NCI-H82 treated with DMSO at 0.1 percent for 48 hours (cell line): Measurements from ENCODE around the gene SYNE1.
A peak's percentile ranks its signal among the peaks of the same experiment; 100 is the strongest.
"Not testable (repeated sequence)": the region's sequence is repeated elsewhere in the genome, so short reads cannot be mapped to it uniquely, and the experiment has no call there.

ENCODE experiments used
- DNase-seq: peaks from one replicate; lab custom pipeline; 2025; ENCODE audit not compliant: unreplicated experiment; lab: John Stamatoyannopoulos, UW

Gene SYNE1

DNA sequence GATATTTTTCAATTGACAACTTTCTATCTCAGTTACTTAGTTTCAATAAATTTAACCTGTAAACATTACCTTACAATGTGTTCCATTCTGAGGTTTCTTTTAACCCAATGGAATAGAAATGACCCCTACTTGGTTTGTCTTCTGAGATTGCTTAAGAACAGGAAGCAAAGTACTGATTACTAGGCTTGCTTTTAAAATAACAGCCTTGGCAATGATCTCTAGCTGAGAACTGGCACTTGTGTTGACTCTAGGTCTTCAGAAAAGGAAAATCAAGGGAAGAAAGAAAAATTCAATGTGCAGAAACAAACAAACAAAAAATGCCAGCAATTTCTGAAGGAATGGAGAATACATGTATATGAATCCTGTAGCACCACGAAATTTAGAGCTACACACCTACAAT, 66.1 kb downstream of the SYNE1 start:
- DNase-seq, result no peak

DNA sequence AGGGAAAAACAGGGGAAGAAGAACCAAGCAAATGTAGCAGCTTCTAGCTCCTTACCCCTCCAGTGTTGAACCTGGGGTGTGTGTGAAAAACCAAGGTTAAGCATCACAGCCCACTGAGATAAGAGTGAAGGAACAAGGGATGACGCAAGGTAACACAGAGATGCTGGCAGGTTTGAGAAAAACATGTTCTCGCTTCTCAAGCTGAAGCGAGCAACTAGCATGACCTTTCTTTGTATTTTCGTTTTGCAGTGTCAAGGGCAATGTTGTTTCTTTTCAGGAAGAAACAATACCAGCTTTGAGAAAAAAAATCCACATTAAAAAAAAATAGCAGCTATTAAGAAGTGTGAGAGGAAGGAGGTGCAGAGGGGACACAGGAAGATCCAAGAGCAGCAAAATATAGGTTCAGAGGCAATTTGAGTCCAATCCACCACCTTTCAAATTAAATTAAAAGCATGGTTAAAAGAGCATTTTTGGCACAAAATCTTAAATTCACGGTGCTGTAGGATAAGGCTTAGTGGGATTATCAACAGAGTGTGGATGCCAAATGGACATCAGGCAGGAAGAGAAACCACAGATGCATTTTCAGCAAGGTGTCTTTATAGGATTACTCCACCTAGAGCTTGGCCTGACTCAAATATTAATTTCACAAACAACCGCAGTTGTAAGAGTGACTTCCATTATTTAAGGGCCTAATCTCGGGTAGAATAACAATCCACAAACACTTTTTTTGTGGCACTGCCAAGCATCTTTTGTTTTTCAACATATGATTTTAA, 70.9 kb downstream of the SYNE1 start:
- DNase-seq, result peak; percentile 23

DNA sequence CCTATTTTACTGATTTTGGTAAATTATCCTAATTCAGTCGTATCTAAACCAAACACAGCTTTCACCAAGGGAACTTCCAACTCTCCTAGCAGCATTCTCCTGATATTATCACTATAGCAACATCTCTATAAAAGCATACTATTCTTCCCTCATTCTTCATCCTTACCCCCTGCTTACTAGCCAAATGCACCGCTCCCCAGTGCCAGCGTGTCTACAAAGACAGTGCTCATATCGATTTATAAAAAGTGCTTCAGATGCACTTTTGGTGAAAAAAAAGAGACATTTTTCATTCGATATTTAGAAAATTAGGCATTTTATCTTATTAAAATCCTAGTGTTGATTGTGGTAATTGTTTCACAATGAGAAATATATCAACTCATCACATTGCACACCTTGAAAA, 74.0 kb downstream of the SYNE1 start:
- DNase-seq, result no peak

DNA sequence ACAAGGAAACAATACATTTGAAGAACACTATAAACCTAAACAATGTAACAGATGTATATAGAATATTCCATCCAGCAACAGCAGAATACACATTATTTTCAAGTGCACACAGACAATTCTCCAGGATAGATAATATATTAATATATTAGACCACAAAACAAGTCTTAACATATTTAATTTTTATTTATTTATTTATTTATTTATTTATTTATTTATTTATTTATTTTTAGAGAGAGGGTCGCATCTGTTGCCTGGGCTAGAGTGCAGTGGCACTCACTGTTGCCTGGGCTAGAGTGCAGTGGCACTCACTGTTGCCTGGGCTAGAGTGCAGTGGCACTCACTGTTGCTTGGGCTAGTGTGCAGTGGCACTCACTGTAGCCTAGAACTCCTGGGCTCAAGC, 78.4 kb downstream of the SYNE1 start:
- not testable (repeated sequence) for DNase-seq

DNA sequence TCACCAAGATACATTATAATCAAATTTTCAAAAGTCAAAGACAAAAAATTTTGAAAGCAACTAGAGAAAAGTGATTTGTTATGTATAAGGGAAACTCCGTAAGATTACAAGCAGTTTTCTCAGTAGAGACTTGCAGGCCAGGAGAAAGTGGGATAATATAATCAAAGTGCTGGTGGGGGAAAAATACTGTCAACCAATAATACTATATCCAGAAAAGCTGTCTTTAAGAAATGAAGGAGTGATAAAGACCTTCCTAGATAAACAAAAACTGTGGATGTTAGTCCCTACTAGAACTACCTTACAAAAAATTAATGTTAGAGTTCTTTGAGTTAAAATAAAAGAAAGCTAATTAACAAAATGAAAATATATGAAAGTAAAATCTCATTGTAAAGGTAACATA, 79.7 kb downstream of the SYNE1 start:
- no peak for DNase-seq

DNA sequence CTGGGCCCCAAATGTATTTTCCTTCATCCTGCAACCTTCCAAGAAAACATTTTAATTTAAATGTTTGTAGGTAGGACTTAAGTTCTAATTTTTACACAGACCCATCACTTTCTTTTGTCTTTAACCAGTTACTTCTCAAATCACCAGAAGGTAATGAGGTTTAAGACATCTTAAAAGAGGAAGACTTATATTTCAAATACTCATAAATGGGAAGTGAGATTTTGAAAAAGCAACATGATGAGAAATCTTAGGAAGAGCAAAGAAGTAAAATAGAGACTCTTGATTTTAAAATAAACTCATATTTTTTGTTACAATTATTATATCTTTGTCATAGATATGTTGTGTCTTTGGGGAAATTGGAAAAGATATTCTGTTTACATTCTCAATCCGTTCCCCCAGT, 82.3 kb downstream of the SYNE1 start:
- no peak for DNase-seq

DNA sequence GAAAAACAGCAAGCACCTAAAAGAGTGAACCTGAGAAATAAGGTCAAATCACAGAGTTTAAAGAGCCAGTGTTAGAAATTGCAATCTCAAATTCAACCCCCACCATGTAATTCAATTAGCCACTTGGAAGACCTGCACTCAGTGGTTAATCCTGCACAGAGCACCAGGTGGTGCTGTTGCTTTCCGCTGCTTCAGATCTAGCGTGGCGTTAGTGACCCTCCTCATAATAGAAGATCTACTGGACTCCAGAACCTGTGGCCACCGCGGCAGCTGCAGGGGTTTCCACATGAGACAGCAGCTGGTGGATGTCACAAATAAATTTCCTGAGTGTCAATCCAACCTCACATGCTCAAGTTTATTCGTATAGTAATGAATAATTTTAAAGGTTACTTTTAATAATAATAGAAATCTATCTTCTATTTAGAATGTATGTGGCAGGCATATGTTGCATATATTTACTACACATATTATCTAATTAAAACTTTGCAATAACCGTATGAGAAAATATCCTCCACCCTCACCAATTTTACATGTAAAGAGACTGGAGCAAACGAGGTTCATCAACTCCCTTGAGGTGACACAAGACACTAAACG, 84.4 kb downstream of the SYNE1 start:
- peak; percentile 83 for DNase-seq

DNA sequence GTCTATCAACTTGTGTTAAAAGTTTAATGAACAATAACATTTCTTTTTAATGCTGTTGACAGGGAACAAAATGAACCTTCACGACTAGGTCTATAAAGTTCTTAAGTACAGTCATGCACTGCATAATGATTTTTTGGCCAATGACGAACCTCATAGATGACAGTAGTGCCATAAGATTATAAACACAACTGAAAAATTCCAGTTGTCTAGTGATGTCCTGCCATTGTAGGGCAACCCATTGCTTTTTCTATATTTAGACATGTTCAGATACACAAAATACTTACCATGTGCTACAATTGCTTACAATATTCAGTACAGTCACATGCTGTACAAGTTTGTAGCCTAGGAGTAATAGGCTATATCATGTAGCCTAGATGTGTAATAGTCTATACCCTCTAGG, 93.6 kb downstream of the SYNE1 start:
- no peak for DNase-seq

DNA sequence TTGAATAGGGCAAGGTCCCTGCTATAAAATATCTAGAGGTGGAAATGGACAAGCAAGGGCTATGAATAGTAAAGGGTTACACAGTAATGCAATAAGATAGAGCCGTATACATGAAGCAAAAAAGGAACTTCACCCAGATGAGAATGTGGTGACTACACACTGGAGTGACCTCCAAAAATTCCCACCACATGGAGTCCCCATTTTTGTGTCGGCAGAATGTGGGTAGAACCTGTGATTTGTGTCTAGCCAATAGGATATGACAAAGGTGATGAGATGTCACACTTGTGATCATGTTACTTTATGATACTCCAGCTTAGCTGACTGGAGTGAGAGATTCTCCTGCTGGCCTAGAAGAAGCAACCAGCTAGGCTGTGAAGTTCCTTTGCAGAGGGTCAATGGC, 96.8 kb downstream of the SYNE1 start:
- no peak for DNase-seq

DNA sequence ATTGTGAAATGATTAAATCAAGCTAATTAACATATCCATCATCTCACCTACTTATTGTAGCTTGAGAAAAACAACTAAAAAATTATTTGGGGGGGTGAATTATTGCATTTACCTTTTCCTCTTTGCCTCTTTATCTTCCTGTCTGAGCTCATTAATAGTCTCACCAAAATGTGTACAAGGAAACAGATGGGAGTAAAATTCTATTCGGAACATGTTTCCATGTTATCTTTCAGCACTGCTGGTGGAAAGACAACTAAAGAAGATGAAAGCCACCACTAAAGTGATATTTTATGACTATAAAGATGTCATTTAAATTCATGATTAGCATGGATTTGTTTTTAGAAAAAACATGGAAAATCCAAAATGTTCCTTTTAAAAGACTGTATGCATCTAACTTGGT, 102.6 kb downstream of the SYNE1 start:
- no peak for DNase-seq

DNA sequence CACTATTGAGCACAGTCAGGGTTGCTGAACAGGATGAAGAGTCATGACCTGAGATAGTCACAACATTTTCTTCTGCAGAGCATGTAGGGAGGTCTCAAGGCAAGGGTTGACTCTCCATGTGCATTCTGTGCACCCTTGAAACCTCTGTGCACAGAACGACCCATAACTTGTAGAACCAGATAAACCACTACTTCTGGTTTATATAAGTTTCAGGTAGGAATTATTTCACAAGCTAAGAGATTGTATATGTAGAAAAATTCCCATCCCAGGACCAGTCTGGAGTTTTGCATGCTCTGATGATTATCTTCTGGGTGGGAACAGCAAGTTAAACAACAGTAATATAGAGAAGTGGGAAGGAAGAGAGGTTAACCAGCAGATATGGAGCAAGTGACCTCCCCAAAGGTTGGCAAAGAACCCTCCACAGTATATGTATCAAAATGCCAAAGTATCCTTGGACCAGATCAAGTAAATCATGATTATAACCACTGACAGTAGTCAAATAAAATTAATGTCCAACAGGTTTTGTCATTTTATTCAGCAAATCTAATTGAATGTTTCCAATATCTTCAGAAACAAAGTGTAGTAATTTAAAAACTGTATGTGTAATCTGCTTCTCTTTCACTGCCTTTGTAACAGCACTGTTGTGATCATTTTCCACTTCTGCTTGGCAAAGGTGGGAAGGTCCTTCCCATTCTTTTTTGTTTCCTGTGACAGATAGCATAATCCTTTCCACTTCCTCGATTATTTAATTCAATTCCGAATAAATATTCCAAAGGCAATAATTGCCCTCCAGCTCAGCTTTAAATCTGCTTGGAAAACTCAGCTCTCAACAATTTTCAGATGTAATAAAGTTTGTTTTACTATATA, 104.4 kb downstream of the SYNE1 start:
- no peak for DNase-seq

DNA sequence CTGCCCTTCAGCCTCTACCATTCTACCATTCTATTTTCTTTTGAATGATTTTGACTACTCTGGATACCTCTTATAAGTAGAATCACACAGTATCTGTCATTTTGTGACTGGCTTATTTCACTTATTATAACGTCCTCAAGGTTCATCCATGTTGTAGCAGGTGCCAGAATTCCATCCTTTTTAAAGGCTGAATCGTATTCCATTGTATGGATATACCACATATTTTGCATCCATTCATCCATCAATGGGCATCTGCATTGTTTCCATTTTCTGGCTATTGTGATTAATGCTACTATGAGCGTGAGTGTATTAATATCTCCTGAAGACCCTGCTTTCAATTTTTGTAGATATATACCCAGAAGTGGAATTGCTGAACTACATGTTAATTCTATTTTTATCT, 105.5 kb downstream of the SYNE1 start:
- no peak for DNase-seq

DNA sequence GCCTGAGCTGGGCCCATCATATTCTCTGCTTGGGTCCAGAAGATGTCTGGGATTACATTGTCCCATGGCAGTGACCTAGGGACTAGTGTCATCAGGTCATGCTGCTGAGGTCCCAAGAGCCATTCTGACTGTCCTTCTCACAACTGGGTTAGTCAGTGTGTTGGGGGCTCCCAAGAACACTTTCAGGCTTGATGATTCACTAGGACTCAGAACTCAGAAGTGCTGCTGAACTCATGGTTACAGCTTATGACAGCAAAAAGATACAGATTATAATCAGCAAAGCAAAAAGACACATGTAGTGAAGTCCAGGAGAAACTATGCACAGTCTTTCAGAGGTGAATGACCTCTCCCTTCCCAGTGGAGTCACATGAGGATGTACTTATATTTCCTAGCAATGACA, 107.8 kb downstream of the SYNE1 start:
- no peak for DNase-seq

DNA sequence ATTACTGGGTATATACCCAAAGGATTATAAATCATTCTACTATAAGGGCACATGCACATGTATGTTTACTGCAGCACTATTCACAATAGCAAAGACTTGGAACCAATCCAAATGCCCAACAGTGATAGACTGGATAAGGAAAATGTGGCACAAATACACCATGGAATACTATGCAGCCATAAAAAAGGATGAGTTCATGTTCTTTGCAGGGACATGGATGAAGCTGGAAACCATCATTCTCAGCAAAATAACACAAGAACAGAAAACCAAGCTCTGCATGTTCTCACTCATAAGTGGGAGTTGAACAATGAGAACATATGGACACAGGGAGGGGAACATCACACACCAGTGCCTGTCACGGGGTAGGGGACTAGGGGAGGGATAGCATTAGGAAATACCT, 123.0 kb downstream of the SYNE1 start:
- DNase-seq, result not testable (repeated sequence)

DNA sequence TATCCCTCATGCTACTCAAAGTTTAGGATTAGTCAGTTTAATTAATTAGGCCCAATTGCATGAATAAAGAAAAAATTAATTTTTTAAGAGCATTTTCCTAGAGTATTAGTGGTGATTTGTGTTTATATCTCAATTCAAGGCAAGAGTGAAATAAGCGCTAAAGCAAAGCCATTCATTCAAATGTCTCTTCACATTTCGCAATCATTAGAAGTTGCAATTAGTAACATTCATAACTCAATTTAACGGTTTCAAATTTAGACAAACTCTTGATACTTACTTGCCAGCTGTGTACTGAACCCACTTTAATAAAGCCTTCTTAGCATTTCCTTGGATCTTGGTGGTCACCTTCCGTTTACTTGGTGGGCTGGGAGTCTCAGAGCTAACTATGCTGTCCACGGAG, 127.2 kb downstream of the SYNE1 start:
- DNase-seq, result no peak

DNA sequence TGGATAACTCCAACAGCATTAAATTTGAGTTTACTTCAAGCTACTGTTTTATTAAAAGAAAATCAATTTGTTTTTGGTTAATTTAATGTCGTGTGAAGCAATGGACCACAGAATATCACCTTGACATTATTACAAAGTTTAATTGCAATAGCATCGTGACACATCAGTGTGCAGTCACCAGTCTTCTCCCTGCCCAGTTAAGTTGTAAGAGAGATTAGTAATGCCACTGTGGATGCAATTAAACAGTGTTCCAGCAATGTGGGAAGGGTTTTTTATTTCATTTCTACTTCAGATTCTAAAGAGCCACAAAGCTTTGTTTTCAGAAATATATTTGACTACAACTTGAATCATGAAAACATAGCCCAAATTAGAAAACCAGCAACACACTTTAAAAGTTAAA, 128.7 kb downstream of the SYNE1 start:
- no peak for DNase-seq

DNA sequence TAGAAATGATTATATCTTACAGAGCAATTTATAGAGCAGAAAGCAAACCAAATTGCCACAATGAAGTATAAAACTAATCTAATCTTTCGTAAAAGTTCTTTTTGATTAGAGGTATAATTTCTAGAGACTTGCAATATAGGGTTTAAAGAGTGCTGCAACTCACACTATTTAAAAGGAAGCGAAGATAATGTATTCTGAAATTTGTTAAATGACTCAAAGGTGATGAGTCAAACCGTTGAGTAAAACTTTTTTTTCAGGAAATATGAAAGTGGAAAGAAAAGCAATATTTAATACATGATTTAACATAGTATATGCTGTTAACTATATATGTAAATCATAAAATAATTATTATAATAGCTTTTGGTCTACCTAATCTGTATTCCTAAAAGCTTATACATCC, 133.6 kb downstream of the SYNE1 start:
- no peak for DNase-seq

DNA sequence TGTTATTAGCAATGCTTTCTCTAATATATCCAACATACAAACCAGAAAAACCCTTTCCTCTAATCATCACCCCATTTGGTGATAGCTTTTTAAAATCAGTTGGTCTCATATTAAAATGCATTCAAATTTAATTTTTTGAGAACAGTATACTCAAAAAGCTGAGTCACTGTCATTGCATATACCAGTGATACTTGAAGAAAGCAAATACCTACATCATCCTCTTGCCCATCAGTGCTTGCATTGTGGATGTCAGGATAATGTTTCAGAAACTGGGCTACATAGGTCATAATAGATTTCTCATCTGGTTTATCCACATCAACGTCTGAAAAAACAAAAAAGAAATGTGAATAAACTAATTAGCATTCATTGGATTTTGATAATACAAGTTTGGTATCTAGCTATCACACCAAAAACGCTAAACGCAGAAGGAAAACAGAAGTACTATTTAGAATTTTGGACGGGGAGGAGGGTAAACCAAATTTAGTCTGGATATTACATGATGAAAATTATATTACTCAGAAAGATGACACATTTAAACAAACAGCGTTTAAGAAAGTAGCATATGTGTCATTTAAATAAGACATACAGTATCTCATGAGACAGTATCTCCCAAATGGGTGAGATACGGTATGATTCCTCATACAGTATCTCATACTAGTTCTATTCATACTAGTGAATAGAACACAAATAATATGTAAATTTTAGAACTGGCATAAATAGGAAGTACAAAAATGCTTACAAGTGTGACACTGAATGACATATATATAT, 134.6 kb downstream of the SYNE1 start:
- no peak for DNase-seq

DNA sequence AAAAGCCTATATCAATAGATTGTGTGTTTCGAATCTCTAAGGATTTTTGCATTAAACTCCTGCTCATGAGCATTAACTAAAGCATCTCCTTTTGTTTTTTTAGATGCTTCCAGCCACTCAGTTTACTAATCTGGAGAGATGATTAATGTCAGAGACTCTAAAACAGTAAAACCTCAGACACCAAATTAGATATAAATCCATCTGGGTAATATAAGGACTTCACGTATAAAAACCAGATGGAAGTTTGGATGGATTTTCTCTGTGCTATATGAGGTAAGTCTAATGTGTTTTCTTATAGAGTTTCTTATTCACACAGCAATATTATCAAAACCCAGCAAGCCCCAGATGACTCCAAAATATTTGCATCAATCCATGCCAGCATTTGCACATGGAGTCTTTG, 137.2 kb downstream of the SYNE1 start:
- DNase-seq, result no peak

DNA sequence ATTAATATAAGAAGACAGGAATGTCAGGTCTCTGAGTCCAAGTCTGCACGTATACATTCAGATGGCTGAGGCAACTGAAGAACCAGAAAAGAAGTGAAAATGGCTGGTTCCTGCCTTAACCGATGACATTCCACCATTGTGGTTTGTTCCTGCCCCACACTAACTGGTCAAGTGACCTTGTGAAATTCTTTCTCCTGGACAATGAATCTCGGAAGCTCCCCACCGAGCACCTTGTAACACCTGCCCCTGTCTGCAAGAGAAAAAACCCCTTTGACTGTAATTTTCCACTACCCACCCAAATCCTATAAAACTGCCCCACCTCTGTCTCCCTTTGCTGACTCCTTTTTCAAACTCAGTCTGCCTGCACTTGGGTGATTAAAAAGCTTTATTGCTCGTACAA, 140.4 kb downstream of the SYNE1 start:
- no peak for DNase-seq

DNA sequence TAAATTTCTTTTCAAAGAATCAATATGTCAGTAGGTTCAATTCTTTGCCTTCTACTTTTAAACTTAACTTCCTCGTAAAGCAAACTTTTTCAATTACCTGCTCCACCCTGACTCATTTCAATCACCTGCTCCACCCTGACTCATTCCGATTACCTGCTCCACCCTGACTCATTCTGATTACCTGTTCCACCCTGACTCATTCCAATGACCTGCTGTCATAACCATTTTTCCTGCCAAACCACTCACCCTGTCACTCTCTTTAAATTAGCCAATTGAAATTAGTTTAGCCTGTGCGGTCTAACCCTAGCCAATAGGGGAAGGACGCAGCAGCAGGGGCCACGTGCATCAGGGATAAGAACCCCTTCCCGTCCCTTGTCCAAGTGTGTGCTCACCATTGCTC, 141.7 kb downstream of the SYNE1 start:
- DNase-seq, result not testable (repeated sequence)
